IgD-negative memory B cell (primary cell): Measurements from ENCODE around the gene PRPS1L1. TPM values are rescaled to one million over a fixed set of nuclear protein-coding genes. Genes with fewer than 3 reads are reported as not detected.

ENCODE experiments used
- H3K27ac Mint-ChIP-seq, 3 donors: one replicate each; pipeline ENCODE4 v1.8.0; 2020 to 2022; ENCODE audit warnings: mild to moderate bottlenecking in 3 of 3, mixed read lengths in 3 of 3, moderate library complexity in 1 of 3
- H3K27me3 Mint-ChIP-seq: one replicate; pipeline ENCODE4 v1.8.0; 2021; ENCODE audit warnings: mixed read lengths
- H3K36me3 Mint-ChIP-seq: one replicate; pipeline ENCODE4 v1.8.0; 2020; ENCODE audit warnings: mild to moderate bottlenecking, mixed read lengths
- H3K4me1 Mint-ChIP-seq, 3 donors: one replicate each; pipeline ENCODE4 v1.8.0; 2020 to 2022; ENCODE audit warnings: mixed read lengths in 3 of 3, mild to moderate bottlenecking in 1 of 3
- H3K4me3 Mint-ChIP-seq, 4 donors: one replicate each; pipeline ENCODE4 v1.8.0; 2020 to 2022; ENCODE audit warnings: mild to moderate bottlenecking in 4 of 4, mixed read lengths in 4 of 4, moderate library complexity in 3 of 4
- H3K9me3 Mint-ChIP-seq, 3 donors: one replicate each; pipeline ENCODE4 v1.8.0; 2020 to 2021; ENCODE audit warnings: mixed read lengths in 3 of 3, mild to moderate bottlenecking in 1 of 3
- polyA plus RNA-seq: library from polyadenylated mRNA; unstranded; fragments of 300-500 nt; fragmentation: Illumina TruSeq; gene quantifications from one replicate; pipeline ENCODE4 v1.2.3, GENCODE V29; 2021

PRPS1L1 gene
- not detected for polyA plus RNA-seq

DNA sequence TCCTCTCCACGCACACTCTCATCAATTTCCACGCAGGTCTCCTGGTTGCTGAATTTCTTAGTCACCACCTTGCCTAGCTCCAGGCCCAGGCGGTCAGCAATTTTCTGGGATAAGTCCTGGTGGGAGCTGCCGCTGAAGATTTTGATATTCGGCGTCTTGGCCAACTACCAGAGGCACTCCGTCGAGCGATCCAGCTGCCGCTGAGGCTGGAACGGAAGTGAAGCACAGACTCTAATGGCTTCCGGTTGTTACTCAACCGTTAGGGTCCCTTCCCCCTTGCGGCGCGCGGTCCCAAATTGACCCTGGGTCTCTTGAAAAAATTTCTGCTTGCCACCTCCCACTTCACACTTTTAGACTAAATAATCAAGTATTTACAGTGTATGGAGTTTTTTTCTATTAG lies at the start of gene PRPS1L1:
Gene PRPS1L1 (minus strand): TSS at position 219 of the 400 bp plus-strand sequence.
- Mint-ChIP-seq H3K4me1 (no peaks in the 10 kb centered on the region), H3K27me3 (peaks cover 2% of the 10 kb centered on the region), H3K4me3 (no peak within 1 kb of the TSS), H3K9me3 (peaks cover 0 to 2% (median 0%) of the 10 kb centered on the region in 3 donors), H3K27ac (no peak within 1 kb of the TSS), H3K36me3 (peaks cover 2% of the 10 kb centered on the region)

DNA sequence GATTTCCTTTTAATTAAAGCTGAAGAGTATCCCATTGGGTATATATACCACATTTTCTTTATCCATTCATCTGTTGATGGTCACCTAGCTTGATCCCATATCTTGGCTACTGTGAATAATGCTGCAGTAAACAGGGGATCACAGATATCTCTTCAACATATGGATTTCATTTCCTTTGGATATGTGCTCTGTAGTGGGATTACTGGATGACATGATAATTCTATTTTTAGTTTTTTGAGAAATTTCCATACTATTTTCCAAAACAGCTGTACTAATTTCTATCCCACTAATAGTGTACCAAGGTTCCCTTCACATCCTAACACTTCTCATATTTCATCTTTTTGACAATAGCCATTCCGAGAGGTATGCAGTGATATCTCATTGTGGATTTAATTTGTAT lies 48.8 kb upstream of the PRPS1L1 start:
- Mint-ChIP-seq H3K27me3 (peaks cover 2% of the 10 kb centered on the region), H3K4me3 (no peak overlapping the region), H3K36me3 (no peaks in the 10 kb centered on the region), H3K27ac (no peak overlapping the region), H3K4me1 (no peaks in the 10 kb centered on the region), H3K9me3 (peaks cover 0 to 8% (median 1%) of the 10 kb centered on the region in 3 donors)

- H3K27ac Mint-ChIP-seq, result no peak overlapping the region
- H3K27me3 Mint-ChIP-seq, result no peaks in the 10 kb centered on the region
- no peak overlapping the region for H3K4me3 Mint-ChIP-seq
- H3K4me1 Mint-ChIP-seq, result peaks cover 0 to 1% (median 0%) of the 10 kb centered on the region in 3 donors
- no peaks in the 10 kb centered on the region for H3K36me3 Mint-ChIP-seq
- H3K9me3 Mint-ChIP-seq, result no peaks in the 10 kb centered on the region
Observed at GRCh38 chr7:18068745-18069144, 41.1 kb upstream of the PRPS1L1 start.

GRCh38 chr7:18064242-18064838 lies 36.7 kb upstream of the PRPS1L1 start:
- peaks cover 4% of the 10 kb centered on the region for H3K27me3 Mint-ChIP-seq
- no peak overlapping the region for H3K4me3 Mint-ChIP-seq
- H3K27ac Mint-ChIP-seq, result no peak overlapping the region

GRCh38 chr7:18063149-18063901 lies 35.7 kb upstream of the PRPS1L1 start:
- Mint-ChIP-seq H3K27me3 (peaks cover 4% of the 10 kb centered on the region), H3K36me3 (no peaks in the 10 kb centered on the region), H3K9me3 (no peaks in the 10 kb centered on the region), H3K27ac (no peak overlapping the region), H3K4me3 (no peak overlapping the region), H3K4me1 (peaks cover 0 to 1% (median 0%) of the 10 kb centered on the region in 3 donors)

More at GRCh38 chr7:18064242-18064838, 36.7 kb upstream of the PRPS1L1 start:
- Mint-ChIP-seq H3K4me1 (peaks cover 0 to 1% (median 0%) of the 10 kb centered on the region in 3 donors), H3K9me3 (no peaks in the 10 kb centered on the region), H3K36me3 (no peaks in the 10 kb centered on the region)

DNA sequence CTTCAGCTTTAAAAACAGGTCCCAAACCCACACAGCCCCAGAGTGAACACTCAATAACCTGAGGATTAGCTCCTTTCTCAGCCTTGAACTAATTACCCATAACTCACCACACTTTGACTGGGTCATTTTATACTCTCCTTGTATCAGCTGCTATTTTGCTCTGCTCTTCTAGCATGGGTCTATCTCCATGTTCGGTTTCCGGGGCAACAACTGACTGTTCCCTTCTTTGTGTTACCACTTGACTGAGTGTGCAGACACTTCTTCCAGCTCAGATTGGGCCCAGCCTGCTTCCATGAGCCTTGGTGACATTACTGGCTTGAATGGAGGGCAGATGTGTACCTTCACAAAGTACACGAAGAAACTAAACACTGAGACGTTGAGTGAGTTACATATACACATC lies 31.5 kb upstream of the PRPS1L1 start:
- Mint-ChIP-seq H3K9me3 (peaks cover 0 to under 1% (median 0%) of the 10 kb centered on the region in 3 donors), H3K27ac (no peak overlapping the region), H3K36me3 (no peaks in the 10 kb centered on the region), H3K27me3 (peaks cover 8% of the 10 kb centered on the region), H3K4me3 (no peak overlapping the region), H3K4me1 (no peaks in the 10 kb centered on the region)

DNA sequence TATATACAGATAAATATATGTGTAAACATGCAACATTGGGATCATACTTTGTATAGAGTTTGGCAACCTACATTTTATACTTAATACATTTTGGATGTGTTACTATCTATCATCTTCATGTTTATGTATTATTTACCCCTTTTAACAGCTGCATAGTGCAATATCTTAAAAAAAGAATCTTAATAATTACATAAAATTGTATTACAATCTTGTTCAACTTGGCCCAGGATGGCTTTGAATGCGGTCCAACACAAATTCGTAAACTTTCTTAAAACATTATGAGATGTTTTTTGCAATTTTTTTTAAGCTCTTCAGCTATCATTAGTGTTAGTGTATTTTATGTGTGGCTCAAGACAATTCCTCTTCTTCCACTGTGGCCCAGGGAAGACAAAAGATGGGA lies 26.3 kb upstream of the PRPS1L1 start:
- Mint-ChIP-seq H3K36me3 (no peaks in the 10 kb centered on the region), H3K4me3 (no peak overlapping the region), H3K27ac (no peak overlapping the region), H3K4me1 (no peaks in the 10 kb centered on the region), H3K9me3 (peaks cover 0 to 2% (median 0%) of the 10 kb centered on the region in 3 donors), H3K27me3 (peaks cover 5% of the 10 kb centered on the region)

- H3K27ac Mint-ChIP-seq, result peak overlapping the region in 1 of 3 donors; percentile 14
- H3K4me1 Mint-ChIP-seq, result no peaks in the 10 kb centered on the region
- no peak overlapping the region for H3K4me3 Mint-ChIP-seq
- H3K9me3 Mint-ChIP-seq, result peaks cover 0 to 2% (median 0%) of the 10 kb centered on the region in 3 donors
- peaks cover 5% of the 10 kb centered on the region for H3K27me3 Mint-ChIP-seq
- no peaks in the 10 kb centered on the region for H3K36me3 Mint-ChIP-seq
Observed at GRCh38 chr7:18053177-18053928, 25.7 kb upstream of the PRPS1L1 start.

- Mint-ChIP-seq H3K27me3 (peaks cover 3% of the 10 kb centered on the region), H3K4me1 (no peaks in the 10 kb centered on the region), H3K27ac (no peak overlapping the region), H3K36me3 (no peaks in the 10 kb centered on the region), H3K9me3 (peaks cover 0 to 2% (median 0%) of the 10 kb centered on the region in 3 donors), H3K4me3 (no peak overlapping the region)
Observed at GRCh38 chr7:18049262-18049661, 21.6 kb upstream of the PRPS1L1 start.

- H3K27me3 Mint-ChIP-seq, result peaks cover 2% of the 10 kb centered on the region
- no peak overlapping the region for H3K27ac Mint-ChIP-seq
- no peak overlapping the region for H3K4me3 Mint-ChIP-seq
Observed at GRCh38 chr7:18046601-18047000, 19.0 kb upstream of the PRPS1L1 start.

GRCh38 chr7:18045171-18045570 lies 17.5 kb upstream of the PRPS1L1 start:
- Mint-ChIP-seq H3K27me3 (peaks cover 2% of the 10 kb centered on the region), H3K9me3 (peaks cover 0 to 3% (median 3%) of the 10 kb centered on the region in 3 donors), H3K36me3 (no peaks in the 10 kb centered on the region), H3K27ac (no peak overlapping the region), H3K4me3 (no peak overlapping the region), H3K4me1 (no peaks in the 10 kb centered on the region)

More at GRCh38 chr7:18046601-18047000, 19.0 kb upstream of the PRPS1L1 start:
- Mint-ChIP-seq H3K9me3 (peaks cover 0 to 3% (median 3%) of the 10 kb centered on the region in 3 donors), H3K36me3 (no peaks in the 10 kb centered on the region), H3K4me1 (no peaks in the 10 kb centered on the region)

DNA sequence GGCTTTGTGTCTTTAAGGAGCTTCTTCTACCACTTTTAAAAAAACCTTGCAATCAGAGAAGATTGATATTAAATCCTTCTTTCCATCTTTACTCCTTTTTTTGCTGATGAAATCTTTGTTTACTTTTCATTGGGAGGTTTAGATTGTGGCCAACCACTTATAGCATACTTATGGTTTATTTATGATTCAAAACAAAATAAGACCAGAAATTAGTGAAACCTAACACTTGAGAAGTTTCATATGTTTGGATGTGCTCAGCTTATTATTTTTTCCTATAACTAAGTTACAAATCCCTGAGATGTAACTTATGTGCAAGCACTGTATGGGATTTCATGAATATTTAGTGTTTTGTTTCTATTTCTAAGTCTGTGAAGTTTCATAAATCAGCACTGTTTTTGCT lies 13.5 kb upstream of the PRPS1L1 start:
- Mint-ChIP-seq H3K4me1 (no peaks in the 10 kb centered on the region), H3K4me3 (no peak overlapping the region)

DNA sequence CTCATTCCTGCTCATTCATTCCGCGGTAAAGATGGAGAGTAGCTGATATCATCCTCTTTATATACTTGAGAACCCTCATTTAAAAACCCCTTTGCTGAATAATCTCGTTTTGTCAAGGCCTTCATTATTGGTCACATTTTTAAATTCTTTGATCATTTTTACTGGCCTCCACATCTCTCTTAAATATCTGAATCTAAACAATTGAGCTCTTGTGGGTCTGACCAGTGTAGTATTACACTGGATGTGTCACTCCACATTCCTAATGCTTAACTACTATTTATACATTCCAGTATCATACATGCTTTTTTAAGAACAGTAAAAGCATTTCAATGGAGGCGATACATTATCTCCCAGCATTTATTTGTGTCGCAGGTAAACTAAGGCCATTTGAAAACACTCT lies 12.6 kb upstream of the PRPS1L1 start:
- Mint-ChIP-seq H3K9me3 (peaks cover 0 to 3% (median 3%) of the 10 kb centered on the region in 3 donors), H3K4me1 (no peaks in the 10 kb centered on the region), H3K36me3 (peaks cover 2% of the 10 kb centered on the region), H3K27me3 (no peaks in the 10 kb centered on the region), H3K27ac (no peak overlapping the region), H3K4me3 (no peak overlapping the region)

More for the DNA sequence above, 13.5 kb upstream of the PRPS1L1 start:
- Mint-ChIP-seq H3K27me3 (no peaks in the 10 kb centered on the region), H3K9me3 (peaks cover 0 to 3% (median 3%) of the 10 kb centered on the region in 3 donors), H3K36me3 (peaks cover 2% of the 10 kb centered on the region), H3K27ac (no peak overlapping the region)

DNA sequence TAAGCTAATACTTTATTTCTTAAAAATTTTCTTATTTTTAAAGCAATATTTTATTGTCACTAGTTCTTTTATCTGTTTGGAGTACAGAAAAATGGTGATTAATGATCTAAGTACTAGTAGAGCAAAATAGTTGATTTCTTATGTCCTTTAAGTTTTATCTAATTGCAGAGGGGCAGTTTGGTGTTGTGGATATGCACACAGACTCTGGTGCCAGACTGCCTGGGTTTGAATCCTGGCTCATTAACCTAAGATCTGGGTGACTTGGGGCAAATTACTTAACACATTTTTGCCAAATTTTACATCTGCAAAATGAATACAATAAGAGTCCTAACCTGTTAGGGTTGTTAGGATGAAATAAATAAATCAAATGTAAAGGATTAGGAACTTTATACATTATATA lies 10.7 kb upstream of the PRPS1L1 start:
- Mint-ChIP-seq H3K36me3 (peaks cover 2% of the 10 kb centered on the region), H3K4me1 (no peaks in the 10 kb centered on the region), H3K4me3 (no peak overlapping the region), H3K27me3 (no peaks in the 10 kb centered on the region), H3K9me3 (peaks cover 0 to 3% (median 3%) of the 10 kb centered on the region in 3 donors), H3K27ac (no peak overlapping the region)

DNA sequence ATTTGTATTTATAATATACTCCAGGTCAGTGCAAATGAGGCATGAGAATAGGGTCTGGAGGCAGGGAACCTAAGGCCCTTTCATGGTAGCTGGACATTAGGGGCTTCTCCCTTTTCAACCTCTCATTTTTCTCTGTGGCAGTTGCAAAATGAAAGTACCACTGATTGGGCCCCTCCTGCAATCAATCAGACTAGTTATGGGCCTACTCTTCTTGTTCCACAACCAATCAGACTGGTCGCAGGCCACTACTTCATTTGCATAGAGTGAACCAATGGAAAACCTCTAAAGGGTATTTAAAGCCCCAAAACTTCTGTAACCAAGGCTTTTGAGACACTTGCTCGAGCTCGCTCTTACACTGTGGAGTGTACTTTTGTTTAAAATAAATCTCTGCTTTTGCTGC lies 10.0 kb upstream of the PRPS1L1 start:
- H3K4me1 Mint-ChIP-seq, result no peaks in the 10 kb centered on the region
- H3K36me3 Mint-ChIP-seq, result peaks cover 2% of the 10 kb centered on the region
- no peaks in the 10 kb centered on the region for H3K27me3 Mint-ChIP-seq
- no peak overlapping the region for H3K27ac Mint-ChIP-seq
- no peak overlapping the region for H3K4me3 Mint-ChIP-seq
- H3K9me3 Mint-ChIP-seq, result peaks cover 0 to under 1% (median 0%) of the 10 kb centered on the region in 3 donors
